Stimulated activated naive CD8-positive, alpha-beta T cell treated with anti-CD3 and anti-CD28 coated beads, Interleukin-15, Interleukin-2, amounts not matched to agents 100 ng/mL and 50 ng/mL, for 24 hours (primary cell): ENCODE results near the gene CABCOCO1.

ENCODE experiments used
- H3K27ac Mint-ChIP-seq: one replicate; pipeline ENCODE4 v1.8.0; 2021; ENCODE audit warnings: mild to moderate bottlenecking, mixed read lengths
- H3K27me3 Mint-ChIP-seq: one replicate; pipeline ENCODE4 v1.8.0; 2021; ENCODE audit warnings: mixed read lengths
- H3K36me3 Mint-ChIP-seq: one replicate; pipeline ENCODE4 v1.8.0; 2021; ENCODE audit warnings: low read depth, mixed read lengths
- H3K4me1 Mint-ChIP-seq: one replicate; pipeline ENCODE4 v1.8.0; 2021; ENCODE audit warnings: low read depth, mixed read lengths
- H3K4me3 Mint-ChIP-seq: one replicate; pipeline ENCODE4 v1.8.0; 2021; ENCODE audit warnings: mild to moderate bottlenecking, mixed read lengths
- H3K9me3 Mint-ChIP-seq: one replicate; pipeline ENCODE4 v1.8.0; 2021; ENCODE audit warnings: mixed read lengths

Gene CABCOCO1

DNA sequence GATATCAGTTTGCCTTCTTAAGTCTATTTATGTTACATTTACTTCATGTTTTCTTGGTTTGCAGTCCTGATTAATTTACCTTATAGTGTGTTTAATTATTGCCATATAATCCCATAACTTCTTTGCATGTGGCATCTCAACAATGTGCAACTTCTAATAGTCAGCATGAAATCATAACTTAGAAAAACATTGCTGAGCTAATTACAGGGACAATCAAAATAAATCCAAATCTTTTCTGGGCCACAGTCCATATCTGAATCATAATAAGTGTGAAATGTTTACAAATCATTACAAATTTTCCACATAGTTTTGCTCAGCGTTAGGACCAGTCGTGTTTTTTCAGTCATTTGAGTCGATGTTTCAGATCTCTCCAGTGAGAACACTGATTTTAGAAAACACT is 29.1 kb upstream of the CABCOCO1 start:
- Mint-ChIP-seq H3K4me3 (no peak overlapping the region), H3K4me1 (no peaks in the 10 kb centered on the region), H3K27me3 (peaks cover 1% of the 10 kb centered on the region), H3K27ac (no peak overlapping the region), H3K9me3 (no peaks in the 10 kb centered on the region), H3K36me3 (no peaks in the 10 kb centered on the region)

DNA sequence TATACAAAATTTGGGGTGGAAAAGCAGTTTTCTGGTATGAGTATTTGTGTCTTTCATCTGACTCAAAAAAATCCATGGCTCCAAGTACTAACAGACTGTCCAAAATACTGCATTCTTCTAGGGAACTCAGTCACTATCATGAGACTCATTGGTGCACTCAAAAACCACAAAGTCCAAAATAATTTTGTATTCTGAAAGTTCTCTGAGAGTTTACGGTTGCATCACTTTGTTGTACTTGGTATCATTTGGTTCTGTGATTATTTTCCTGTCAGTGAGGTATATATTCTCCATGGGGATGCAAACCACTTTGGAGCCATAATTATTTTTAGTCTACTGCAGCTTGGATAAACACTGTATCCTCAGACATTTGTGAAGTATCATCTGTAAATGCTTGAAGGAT is 28.0 kb upstream of the CABCOCO1 start:
- H3K27ac Mint-ChIP-seq = no peak overlapping the region
- no peaks in the 10 kb centered on the region for H3K36me3 Mint-ChIP-seq
- H3K4me1 Mint-ChIP-seq = no peaks in the 10 kb centered on the region
- no peaks in the 10 kb centered on the region for H3K9me3 Mint-ChIP-seq
- no peak overlapping the region for H3K4me3 Mint-ChIP-seq
- no peaks in the 10 kb centered on the region for H3K27me3 Mint-ChIP-seq

DNA sequence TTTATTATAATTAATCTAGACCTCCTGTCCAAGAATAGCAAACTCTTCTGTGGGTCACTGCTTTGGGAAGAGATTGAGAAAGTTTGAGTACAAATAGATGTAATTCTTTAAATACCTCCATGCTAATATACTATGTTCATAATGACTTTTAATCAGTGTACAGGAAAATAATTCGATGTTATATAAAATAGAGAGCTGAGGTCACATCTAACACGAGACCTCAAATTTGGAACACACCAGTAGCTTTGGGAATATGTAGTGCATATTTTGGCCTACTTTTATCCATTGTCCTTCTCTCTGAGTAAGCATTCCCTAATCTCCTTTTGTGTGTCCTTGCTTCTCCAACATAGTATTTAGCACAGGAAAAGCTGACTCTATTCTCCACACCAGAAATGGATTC is 27.3 kb upstream of the CABCOCO1 start:
- no peak overlapping the region for H3K27ac Mint-ChIP-seq
- no peaks in the 10 kb centered on the region for H3K4me1 Mint-ChIP-seq

DNA sequence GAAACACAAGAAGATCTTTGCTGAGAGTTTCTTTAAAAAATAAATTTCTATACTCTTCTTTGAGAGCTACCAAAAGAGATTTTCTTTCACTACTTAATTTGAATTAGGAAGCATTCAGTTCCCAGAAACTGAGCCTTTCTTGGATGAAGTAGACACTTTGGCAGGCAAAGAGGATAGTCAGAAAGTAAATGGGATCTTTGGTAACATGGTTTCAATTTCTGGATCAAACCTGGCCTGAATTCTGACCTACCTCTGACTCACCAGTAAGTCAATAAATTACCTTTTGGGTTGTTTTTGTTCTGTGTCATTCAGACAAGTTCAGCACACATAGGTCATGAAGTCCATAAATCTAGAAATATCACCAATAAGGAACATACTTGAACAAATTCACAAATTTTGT is 26.8 kb upstream of the CABCOCO1 start:
- no peak overlapping the region for H3K27ac Mint-ChIP-seq

More for the DNA sequence above, 27.3 kb upstream of the CABCOCO1 start:
- Mint-ChIP-seq H3K9me3 (no peaks in the 10 kb centered on the region), H3K4me3 (no peak overlapping the region), H3K27me3 (no peaks in the 10 kb centered on the region), H3K36me3 (no peaks in the 10 kb centered on the region)

DNA sequence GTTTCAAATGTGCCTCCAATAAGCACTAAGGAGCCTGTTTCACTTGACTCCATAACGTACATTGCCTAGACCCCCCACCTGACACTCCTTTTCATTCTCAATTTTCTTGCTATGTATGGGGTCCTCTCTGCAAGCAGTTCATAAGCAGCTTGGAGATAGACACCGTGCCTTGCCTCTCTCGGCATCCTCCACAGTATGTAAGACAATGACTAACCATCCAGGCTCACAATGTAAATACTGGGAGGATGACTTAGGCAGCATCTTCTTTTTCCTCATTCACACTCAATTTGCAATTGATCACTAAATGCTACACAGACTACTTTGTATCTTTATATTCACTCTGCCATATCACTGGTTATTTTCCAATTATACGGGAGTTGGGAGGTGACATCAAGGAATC is 22.8 kb upstream of the CABCOCO1 start:
- H3K27me3 Mint-ChIP-seq = no peaks in the 10 kb centered on the region
- no peaks in the 10 kb centered on the region for H3K4me1 Mint-ChIP-seq
- H3K4me3 Mint-ChIP-seq = no peak overlapping the region
- no peak overlapping the region for H3K27ac Mint-ChIP-seq
- no peaks in the 10 kb centered on the region for H3K36me3 Mint-ChIP-seq
- no peaks in the 10 kb centered on the region for H3K9me3 Mint-ChIP-seq

More for the DNA sequence above, 26.8 kb upstream of the CABCOCO1 start:
- no peak overlapping the region for H3K4me3 Mint-ChIP-seq
- no peaks in the 10 kb centered on the region for H3K4me1 Mint-ChIP-seq
- no peaks in the 10 kb centered on the region for H3K9me3 Mint-ChIP-seq
- H3K36me3 Mint-ChIP-seq = no peaks in the 10 kb centered on the region
- H3K27me3 Mint-ChIP-seq = no peaks in the 10 kb centered on the region

DNA sequence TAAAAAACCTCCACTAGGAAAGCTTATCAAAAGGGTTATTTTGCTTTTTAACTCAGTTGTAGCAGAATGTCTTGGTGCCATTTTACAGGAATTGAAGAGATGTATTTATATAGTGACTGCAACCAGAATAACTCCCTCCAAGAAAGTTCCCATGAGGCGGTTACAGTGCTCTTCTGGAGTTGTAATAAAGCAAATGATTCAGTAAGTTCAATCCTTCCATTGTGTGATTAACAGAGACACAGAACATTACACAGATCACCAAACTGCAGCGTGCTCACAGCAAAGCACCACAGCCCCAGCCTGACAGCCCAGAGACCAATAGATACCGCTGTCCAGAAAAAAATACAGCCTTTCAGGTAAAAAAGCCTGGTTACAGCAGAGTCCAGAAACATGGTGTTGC is 21.9 kb upstream of the CABCOCO1 start:
- H3K4me1 Mint-ChIP-seq = no peaks in the 10 kb centered on the region

DNA sequence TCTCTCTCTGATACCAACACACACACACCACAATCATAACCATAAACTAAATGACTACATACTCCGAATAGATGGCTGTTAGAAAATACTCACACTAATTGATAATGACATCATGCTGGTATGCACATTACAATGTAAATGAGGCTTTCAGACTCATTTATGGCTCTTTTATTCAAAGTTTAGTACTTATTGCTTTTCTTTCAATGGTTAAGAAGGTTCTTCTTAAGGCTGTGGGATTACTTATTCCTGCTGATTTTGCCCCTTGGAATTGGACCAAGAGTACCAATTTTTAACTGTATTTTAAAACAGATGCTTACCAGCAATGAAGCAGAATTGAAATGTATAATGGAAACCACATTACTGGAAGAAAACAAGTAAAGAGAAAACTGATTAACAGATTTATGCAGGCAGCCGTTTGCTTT is 20.6 kb upstream of the CABCOCO1 start:
- Mint-ChIP-seq H3K27me3 (no peaks in the 10 kb centered on the region), H3K9me3 (no peaks in the 10 kb centered on the region), H3K4me1 (no peaks in the 10 kb centered on the region), H3K27ac (no peak overlapping the region), H3K36me3 (no peaks in the 10 kb centered on the region), H3K4me3 (no peak overlapping the region)

More for the DNA sequence above, 21.9 kb upstream of the CABCOCO1 start:
- no peak overlapping the region for H3K4me3 Mint-ChIP-seq
- H3K9me3 Mint-ChIP-seq = no peaks in the 10 kb centered on the region
- no peaks in the 10 kb centered on the region for H3K36me3 Mint-ChIP-seq
- H3K27ac Mint-ChIP-seq = no peak overlapping the region
- H3K27me3 Mint-ChIP-seq = no peaks in the 10 kb centered on the region

DNA sequence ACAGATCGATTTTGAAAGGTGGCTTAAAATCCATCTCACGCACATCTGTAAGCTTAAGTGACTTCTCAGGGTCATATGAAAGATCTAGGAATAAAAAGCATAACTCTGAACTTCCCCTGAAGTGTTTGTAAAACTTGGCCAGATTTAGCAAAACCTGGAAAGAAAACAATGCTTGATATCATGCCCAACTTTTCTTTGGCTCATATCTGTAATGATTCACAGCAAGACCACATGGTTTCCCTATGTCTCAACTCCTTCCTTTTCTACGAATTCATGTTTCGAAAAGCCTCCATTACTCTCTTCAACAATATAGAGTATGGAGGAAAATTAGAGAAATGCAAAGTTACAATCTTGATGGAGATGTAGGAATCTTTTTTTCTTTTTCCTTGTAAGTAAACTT is 20.1 kb upstream of the CABCOCO1 start:
- no peaks in the 10 kb centered on the region for H3K4me1 Mint-ChIP-seq
- H3K4me3 Mint-ChIP-seq = no peak overlapping the region
- H3K9me3 Mint-ChIP-seq = no peaks in the 10 kb centered on the region
- H3K36me3 Mint-ChIP-seq = no peaks in the 10 kb centered on the region
- no peaks in the 10 kb centered on the region for H3K27me3 Mint-ChIP-seq
- no peak overlapping the region for H3K27ac Mint-ChIP-seq

DNA sequence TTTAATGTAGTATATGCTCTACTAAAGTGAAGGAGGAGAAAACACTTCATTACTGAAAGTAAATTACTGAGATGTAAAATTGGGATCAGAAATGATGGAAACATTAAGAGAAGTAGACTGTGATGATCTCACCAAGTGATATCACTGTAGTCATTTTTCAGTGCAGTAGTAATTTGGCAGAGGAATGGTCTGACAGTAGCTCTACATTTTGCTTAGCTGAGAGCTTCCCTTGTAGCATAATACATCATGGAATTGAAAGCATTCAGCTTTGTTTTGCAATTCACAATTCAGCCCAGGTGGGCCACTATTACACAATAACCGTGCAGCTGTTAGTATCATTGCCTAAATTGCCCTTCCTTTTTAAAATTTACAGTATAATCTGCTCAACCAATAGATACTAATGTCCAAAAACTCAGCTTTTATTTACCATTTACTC is 19.4 kb upstream of the CABCOCO1 start:
- Mint-ChIP-seq H3K27me3 (no peaks in the 10 kb centered on the region), H3K27ac (no peak overlapping the region), H3K4me1 (no peaks in the 10 kb centered on the region), H3K36me3 (no peaks in the 10 kb centered on the region), H3K9me3 (no peaks in the 10 kb centered on the region), H3K4me3 (no peak overlapping the region)

DNA sequence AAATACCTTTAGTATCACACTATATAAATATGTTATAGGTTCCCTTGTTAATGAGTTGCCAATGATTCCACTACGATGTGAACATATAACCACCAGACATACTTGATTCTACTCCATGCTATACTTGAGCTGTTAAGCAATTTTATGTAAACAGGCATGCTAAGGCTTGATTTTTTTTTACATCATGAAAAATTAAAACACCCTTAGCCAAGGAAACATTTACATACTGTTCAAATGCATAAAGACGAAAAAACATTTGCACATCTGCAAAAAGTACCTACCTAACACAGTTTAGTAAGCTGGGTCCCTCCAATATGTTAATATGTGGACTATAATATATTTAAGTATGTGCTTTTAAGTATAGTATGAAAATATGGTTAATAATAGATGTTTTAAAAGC is 9.0 kb upstream of the CABCOCO1 start:
- Mint-ChIP-seq H3K36me3 (no peaks in the 10 kb centered on the region), H3K9me3 (no peaks in the 10 kb centered on the region), H3K4me1 (no peaks in the 10 kb centered on the region), H3K27ac (no peak overlapping the region), H3K27me3 (peaks cover 18% of the 10 kb centered on the region), H3K4me3 (no peak overlapping the region)

DNA sequence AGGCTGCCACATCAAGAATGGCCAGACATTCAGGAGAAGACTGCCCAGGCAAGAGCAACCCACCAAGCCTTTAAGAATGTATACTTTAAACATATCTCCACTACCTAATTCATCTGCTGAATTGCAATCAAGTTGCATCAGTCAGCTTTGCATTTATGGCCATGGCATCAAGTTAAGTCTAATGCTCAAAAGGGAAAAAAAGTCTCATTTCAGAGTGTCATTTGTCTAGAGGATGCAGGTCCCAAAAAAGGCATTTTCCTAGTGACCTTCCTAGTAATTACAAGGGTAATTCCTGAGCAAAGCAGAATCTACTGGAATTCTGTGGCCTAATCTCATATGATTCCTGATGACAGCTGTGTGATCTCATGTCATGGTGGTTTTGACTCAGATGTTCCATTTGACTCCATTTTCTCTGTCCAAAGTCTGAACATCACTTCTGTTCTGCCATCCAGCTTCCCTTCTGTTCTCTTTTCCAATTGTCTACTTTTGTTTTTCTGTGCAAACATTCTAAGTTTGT is 7.3 kb upstream of the CABCOCO1 start:
- peaks cover 19% of the 10 kb centered on the region for H3K27me3 Mint-ChIP-seq
- H3K9me3 Mint-ChIP-seq = no peaks in the 10 kb centered on the region
- H3K4me3 Mint-ChIP-seq = no peak overlapping the region
- no peaks in the 10 kb centered on the region for H3K36me3 Mint-ChIP-seq
- H3K27ac Mint-ChIP-seq = no peak overlapping the region
- no peaks in the 10 kb centered on the region for H3K4me1 Mint-ChIP-seq

DNA sequence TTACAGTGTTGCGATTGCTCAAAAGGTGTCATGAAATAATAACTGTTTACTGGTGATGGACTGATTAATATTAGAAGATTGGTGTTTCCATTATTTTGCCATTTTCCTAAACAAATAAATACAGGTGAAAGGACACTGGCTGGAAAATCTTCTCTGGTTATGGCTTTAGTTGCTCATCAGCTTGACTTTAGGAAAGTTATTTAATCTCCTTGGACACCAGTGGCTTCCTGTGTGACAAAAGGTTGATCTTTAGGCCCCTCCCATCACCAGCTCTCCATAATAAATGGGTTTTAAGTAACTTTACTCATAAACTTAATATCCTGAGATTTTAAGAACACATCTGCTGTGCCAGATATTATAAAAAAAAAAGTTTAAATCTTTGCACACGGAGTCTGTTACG is 737 bp downstream of the CABCOCO1 start:
- Mint-ChIP-seq H3K4me3 (no peak overlapping the region), H3K9me3 (no peaks in the 10 kb centered on the region), H3K4me1 (peaks cover 6% of the 10 kb centered on the region), H3K27ac (no peak overlapping the region), H3K36me3 (no peaks in the 10 kb centered on the region), H3K27me3 (peaks cover 60% of the 10 kb centered on the region)

DNA sequence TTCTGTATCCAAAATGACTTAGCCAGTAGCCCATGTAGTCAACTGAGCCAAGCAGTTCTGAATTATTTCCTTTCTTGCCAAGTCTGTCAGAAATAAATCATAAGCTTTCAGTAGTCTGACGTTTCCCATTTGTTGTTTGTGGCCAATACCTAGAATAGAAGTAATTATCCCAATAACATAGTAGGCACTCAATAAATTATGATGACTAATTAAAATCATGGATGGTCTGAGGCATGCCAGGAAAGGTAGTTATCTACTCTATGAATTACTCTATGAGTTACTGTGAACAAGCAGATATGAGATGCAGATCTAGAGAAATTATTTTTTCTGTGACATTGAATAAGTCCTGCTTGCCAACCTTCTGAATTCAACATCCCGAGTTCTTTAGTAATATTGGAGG is 2.3 kb downstream of the CABCOCO1 start:
- H3K4me1 Mint-ChIP-seq = peaks cover 6% of the 10 kb centered on the region
- H3K9me3 Mint-ChIP-seq = no peaks in the 10 kb centered on the region
- H3K27me3 Mint-ChIP-seq = peaks cover 52% of the 10 kb centered on the region

DNA sequence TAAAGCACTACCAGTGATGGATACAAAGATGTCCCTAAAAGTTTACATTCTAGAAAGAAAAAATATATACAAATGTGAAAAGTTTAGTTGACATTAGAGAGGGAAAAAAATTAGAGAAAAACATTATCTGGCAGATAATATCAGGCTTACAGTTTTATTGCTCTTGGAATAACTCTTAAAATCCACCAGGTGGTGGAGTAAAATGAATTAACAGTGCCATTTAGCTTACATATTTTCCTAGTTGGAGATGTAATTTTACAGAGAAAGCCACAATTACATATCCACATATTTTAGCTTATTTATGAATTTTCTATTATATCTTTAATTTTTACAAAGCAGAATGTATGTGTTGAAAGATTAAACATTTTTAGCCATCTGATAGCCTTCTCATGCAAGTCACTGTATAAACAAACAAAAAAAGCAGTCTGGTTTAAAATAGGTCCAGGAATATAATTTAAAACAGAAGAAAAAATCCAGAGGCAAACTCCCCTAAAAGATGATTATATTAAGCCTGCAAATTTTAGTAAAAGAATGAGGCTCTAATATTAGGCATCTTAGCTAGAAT is 6.5 kb downstream of the CABCOCO1 start:
- Mint-ChIP-seq H3K4me3 (no peak overlapping the region), H3K9me3 (no peaks in the 10 kb centered on the region), H3K4me1 (no peaks in the 10 kb centered on the region), H3K36me3 (no peaks in the 10 kb centered on the region), H3K27me3 (peaks cover 18% of the 10 kb centered on the region), H3K27ac (no peak overlapping the region)

More for the DNA sequence above, 2.3 kb downstream of the CABCOCO1 start:
- H3K36me3 Mint-ChIP-seq = no peaks in the 10 kb centered on the region
- no peak overlapping the region for H3K4me3 Mint-ChIP-seq
- no peak overlapping the region for H3K27ac Mint-ChIP-seq

DNA sequence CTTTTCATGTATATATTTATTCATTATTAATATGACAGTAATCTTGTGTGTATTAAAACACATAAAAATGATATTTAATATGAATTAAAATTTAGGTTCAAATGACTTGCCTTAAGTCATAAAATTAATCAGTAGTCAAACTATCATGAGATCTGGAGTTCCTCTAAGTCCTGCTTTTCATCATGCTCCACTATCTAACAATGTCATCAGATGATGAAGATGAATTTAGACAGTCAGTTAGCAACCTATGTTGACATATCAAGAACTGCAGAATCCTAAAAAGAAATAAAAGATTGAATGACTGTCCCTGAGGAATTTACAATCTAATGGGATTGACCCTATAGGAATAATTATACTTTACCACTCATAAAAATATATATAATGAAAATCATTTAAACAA is 7.1 kb downstream of the CABCOCO1 start:
- H3K27ac Mint-ChIP-seq = no peak overlapping the region
- peaks cover 13% of the 10 kb centered on the region for H3K27me3 Mint-ChIP-seq
- H3K4me3 Mint-ChIP-seq = no peak overlapping the region
- H3K36me3 Mint-ChIP-seq = no peaks in the 10 kb centered on the region
- no peaks in the 10 kb centered on the region for H3K9me3 Mint-ChIP-seq
- H3K4me1 Mint-ChIP-seq = no peaks in the 10 kb centered on the region

DNA sequence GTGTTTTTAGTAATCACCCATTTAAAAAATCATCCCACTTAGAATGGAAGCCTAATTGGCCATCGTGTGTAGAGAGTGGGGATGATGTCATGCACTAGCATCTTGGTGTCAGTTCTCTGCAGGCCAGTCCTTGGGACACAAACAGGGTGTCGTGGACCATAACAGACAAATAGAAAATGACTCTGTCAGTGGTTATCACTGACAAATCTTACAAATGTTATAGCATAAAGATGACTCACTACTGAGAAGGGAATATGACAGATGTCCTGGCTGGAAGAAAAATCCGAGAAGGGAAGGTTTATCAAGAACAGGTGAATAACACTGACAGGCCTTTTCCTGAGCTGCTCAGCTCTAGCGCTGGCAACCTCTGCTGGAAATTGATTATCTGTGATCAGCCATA is 10.6 kb downstream of the CABCOCO1 start:
- no peaks in the 10 kb centered on the region for H3K36me3 Mint-ChIP-seq
- H3K9me3 Mint-ChIP-seq = no peaks in the 10 kb centered on the region
- no peak overlapping the region for H3K27ac Mint-ChIP-seq
- H3K27me3 Mint-ChIP-seq = no peaks in the 10 kb centered on the region
- H3K4me1 Mint-ChIP-seq = no peaks in the 10 kb centered on the region
- no peak overlapping the region for H3K4me3 Mint-ChIP-seq
